RWPE2 (cell line): Measurements from ENCODE around the gene PPP1R27.

Experiments
- ATAC-seq: fragments of 200-7000 bp; cut with Tn5 transposase; 3 replicates; pipeline ENCODE4 v1.9.1; 2021; ENCODE audit warnings: low read depth
- DNase-seq: peaks from one replicate; pipeline ENCODE4 v3.0.0-alpha.2; 2020; ENCODE audit warnings: low spot score
- H3K27ac ChIP-seq: fragments of 450-650 bp; 2 replicates; pipeline ENCODE4 v1.5.1; 2017; ENCODE audit warnings: mild to moderate bottlenecking; ENCODE audit not compliant: poor library complexity, severe bottlenecking
- H3K27me3 ChIP-seq: fragments of 250-450 bp; sonication (Bioruptor Pico); 2 replicates; pipeline ENCODE4 v1.5.1; 2021; ENCODE audit warnings: mild to moderate bottlenecking, moderate library complexity; ENCODE audit not compliant: insufficient read depth, poor library complexity, severe bottlenecking
- H3K36me3 ChIP-seq: fragments of 250-450 bp; sonication (Bioruptor Pico); 2 replicates; pipeline ENCODE4 v1.5.1; 2020; ENCODE audit warnings: low read depth, mild to moderate bottlenecking, moderate library complexity
- H3K4me1 ChIP-seq: fragments of 250-450 bp; sonication (Bioruptor Pico); 2 replicates; pipeline ENCODE4 v1.5.1; 2021; ENCODE audit warnings: mild to moderate bottlenecking, moderate library complexity; ENCODE audit not compliant: insufficient read depth, poor library complexity, severe bottlenecking
- H3K4me3 ChIP-seq: fragments of 250-450 bp; sonication (Bioruptor Pico); 2 replicates; pipeline ENCODE4 v1.5.1; 2021; ENCODE audit warnings: mild to moderate bottlenecking, moderate library complexity; ENCODE audit not compliant: severe bottlenecking
- H3K9me3 ChIP-seq: fragments of 250-450 bp; sonication (Bioruptor Pico); 2 replicates; pipeline ENCODE4 v1.5.1; 2021; ENCODE audit warnings: mild to moderate bottlenecking, moderate library complexity; ENCODE audit not compliant: severe bottlenecking
- CTCF ChIP-seq: fragments of 450-650 bp; IDR thresholded peaks from one replicate; pipeline ENCODE4 v1.5.1; 2017; ENCODE audit warnings: mild to moderate bottlenecking, moderate library complexity; ENCODE audit not compliant: poor library complexity, severe bottlenecking

The PPP1R27 gene

GRCh38 chr17:81865733-81866439, 31.0 kb upstream of the PPP1R27 start:
- DNase-seq (peak; percentile 75), ATAC-seq (no peak)
- Histone ChIP-seq H3K4me1 (peaks cover 23% of the 10 kb centered on the region), H3K27ac (peak overlapping the region; percentile 98), H3K27me3 (no peaks in the 10 kb centered on the region), H3K36me3 (peaks cover 73% of the 10 kb centered on the region), H3K4me3 (no peak overlapping the region), H3K9me3 (no peaks in the 10 kb centered on the region)
- TF ChIP-seq CTCF: no peak

GRCh38 chr17:81865358-81865732, 30.5 kb upstream of the PPP1R27 start:
- ATAC-seq (no peak), DNase-seq (no peak)
- no peaks in the 10 kb centered on the region for H3K9me3 ChIP-seq

GRCh38 chr17:81863833-81864768, 29.3 kb upstream of the PPP1R27 start:
- Histone ChIP-seq H3K4me3 (no peak overlapping the region), H3K9me3 (no peaks in the 10 kb centered on the region), H3K27ac (peak overlapping the region; percentile 80), H3K36me3 (peaks cover 66% of the 10 kb centered on the region), H3K27me3 (no peaks in the 10 kb centered on the region), H3K4me1 (peaks cover 19% of the 10 kb centered on the region)
- DNase-seq (no peak), ATAC-seq (no peak)
- TF ChIP-seq CTCF: no peak

More at GRCh38 chr17:81865358-81865732, 30.5 kb upstream of the PPP1R27 start:
- TF ChIP-seq CTCF: no peak
- H3K4me1 ChIP-seq: peaks cover 23% of the 10 kb centered on the region
- peaks cover 71% of the 10 kb centered on the region for H3K36me3 ChIP-seq
- H3K4me3 ChIP-seq: no peak overlapping the region
- peak overlapping the region; percentile 98 for H3K27ac ChIP-seq
- H3K27me3 ChIP-seq: no peaks in the 10 kb centered on the region

- DNase-seq (no peak), ATAC-seq (no peak)
- H3K27ac ChIP-seq: peak overlapping the region; percentile 80
- H3K36me3 ChIP-seq: peaks cover 68% of the 10 kb centered on the region
- no peaks in the 10 kb centered on the region for H3K27me3 ChIP-seq
- H3K4me3 ChIP-seq: no peak overlapping the region
- no peak for TF ChIP-seq CTCF
- H3K9me3 ChIP-seq: no peaks in the 10 kb centered on the region
- H3K4me1 ChIP-seq: peaks cover 21% of the 10 kb centered on the region
Measured at GRCh38 chr17:81863123-81863675, 28.3 kb upstream of the PPP1R27 start.
